SK-N-SH treated with all-trans-retinoic acid at 6 μM for 48 hours (cell line): ENCODE results near the gene ZNF783.

Experiments
- ARNTL ChIP-seq: fragments of 450-650 bp; formaldehyde crosslinking; IDR thresholded peaks from 2 replicates; pipeline ENCODE4 v1.5.0; 2020; ENCODE audit warnings: low read depth, mild to moderate bottlenecking, moderate library complexity, borderline replicate concordance
- BACH2 ChIP-seq: fragments of 250-450 bp; sonication (Bioruptor Pico); IDR thresholded peaks from 2 replicates; pipeline ENCODE4 v1.9.0; 2021; ENCODE audit warnings: mild to moderate bottlenecking, borderline replicate concordance
- CSDC2 ChIP-seq: fragments of 250-450 bp; sonication (Bioruptor Pico); IDR thresholded peaks from 2 replicates; pipeline ENCODE4 v1.5.0; 2020; ENCODE audit warnings: mild to moderate bottlenecking, moderate library complexity
- CSRNP3 ChIP-seq: fragments of 250-450 bp; sonication (Bioruptor Pico); IDR thresholded peaks from 2 replicates; pipeline ENCODE4 v1.5.1; 2021; ENCODE audit warnings: mild to moderate bottlenecking, moderate library complexity
- ZFP30 ChIP-seq: fragments of 450-650 bp; formaldehyde crosslinking; IDR thresholded peaks from 2 replicates; pipeline ENCODE4 v1.5.0; 2022; ENCODE audit warnings: mild to moderate bottlenecking, moderate library complexity

DNA sequence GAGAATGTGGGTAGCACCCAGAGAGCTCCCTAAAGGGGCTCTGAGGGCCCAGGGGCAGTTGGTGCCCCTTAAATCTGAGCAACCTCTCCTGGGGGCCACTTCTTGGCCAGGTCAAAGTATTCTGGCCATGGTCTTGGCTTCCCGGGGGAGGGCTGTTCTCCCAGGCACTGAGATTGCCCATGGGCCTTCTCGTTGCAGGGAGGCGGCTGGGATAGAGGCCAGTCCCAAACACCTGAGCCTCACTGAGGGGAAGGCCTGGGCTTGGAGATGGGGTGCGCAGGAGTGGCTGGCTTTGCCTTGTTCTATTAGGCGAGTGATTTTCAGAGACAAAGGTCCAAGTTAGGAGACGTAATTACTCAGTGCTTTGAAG lies 33.5 kb downstream of the ZNF783 start:
- TF ChIP-seq ZFP30 (no peak), ARNTL (CRISPR knock-in tag) (no peak), BACH2 (no peak), CSRNP3 (CRISPR knock-in tag) (no peak), CSDC2 (no peak)
